Activated CD4-positive, alpha-beta T cell treated with anti-CD3 and anti-CD28 coated beads, Interleukin-2, amount 10 ng/mL, durations not matched to agents 24 days and 14 days (primary cell): Measurements from ENCODE around the gene C11orf21. TPM values are rescaled to one million over a fixed set of nuclear protein-coding genes. Genes with fewer than 3 reads are reported as not detected.
"Not testable (repeated sequence)": the region's sequence is repeated elsewhere in the genome, so short reads cannot be mapped to it uniquely, and the experiment has no call there.

ENCODE experiments used
- DNase-seq: peaks from one replicate; pipeline ENCODE4 v3.0.0; 2022
- H3K27ac Mint-ChIP-seq: one replicate; pipeline ENCODE4 v1.8.0; 2022; ENCODE audit warnings: mild to moderate bottlenecking, mixed read lengths
- H3K27me3 Mint-ChIP-seq: one replicate; pipeline ENCODE4 v1.8.0; 2022; ENCODE audit warnings: mixed read lengths
- H3K36me3 Mint-ChIP-seq: one replicate; pipeline ENCODE4 v1.8.0; 2022; ENCODE audit warnings: low read depth, mild to moderate bottlenecking, mixed read lengths
- H3K4me1 Mint-ChIP-seq: one replicate; pipeline ENCODE4 v1.8.0; 2021; ENCODE audit warnings: mixed read lengths
- H3K4me3 Mint-ChIP-seq: one replicate; pipeline ENCODE4 v1.8.0; 2022; ENCODE audit warnings: mild to moderate bottlenecking, moderate library complexity, mixed read lengths
- H3K9me3 Mint-ChIP-seq: one replicate; pipeline ENCODE4 v1.8.0; 2021; ENCODE audit warnings: mixed read lengths
- intact Hi-C: fragments of 100-400 bp; cut with micrococcal nuclease; formaldehyde crosslinking; loops from one replicate; pipeline ENCODE4 v1.15.1; 2023
- total RNA-seq: library from RNA; stranded (reverse); gene quantifications from 2 replicates; pipeline ENCODE4 v1.2.3, GENCODE V29; 2022

Gene C11orf21
- total RNA-seq, 1 donor from 2014 or later = 2.6 TPM

DNA sequence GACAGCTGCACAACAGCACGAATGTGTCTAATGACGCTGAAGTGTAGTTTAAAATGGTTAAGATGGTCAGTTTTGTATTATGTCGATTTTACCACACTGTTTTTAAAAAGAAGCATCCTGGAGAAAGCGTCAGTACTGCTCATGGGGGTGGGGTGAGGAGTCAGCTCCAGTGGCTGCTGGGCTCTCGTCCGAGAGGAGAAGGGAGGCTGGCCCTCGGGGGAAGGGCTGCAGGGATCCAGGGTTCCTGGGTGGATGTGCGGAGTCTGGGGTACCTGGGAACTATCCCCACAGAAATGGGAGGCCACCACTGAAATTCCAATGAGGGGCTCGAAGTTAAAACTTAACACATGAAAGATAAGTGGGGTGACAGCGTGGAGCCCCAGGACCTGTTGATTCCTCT lies 11.9 kb downstream of the C11orf21 start:
- Mint-ChIP-seq H3K4me3 (no peak overlapping the region), H3K36me3 (no peaks in the 10 kb centered on the region), H3K4me1 (peaks cover 6% of the 10 kb centered on the region), H3K27ac (no peak overlapping the region), H3K9me3 (no peaks in the 10 kb centered on the region), H3K27me3 (peaks cover 10% of the 10 kb centered on the region)
- no peak for DNase-seq
- intact Hi-C loops = no loop called here

DNA sequence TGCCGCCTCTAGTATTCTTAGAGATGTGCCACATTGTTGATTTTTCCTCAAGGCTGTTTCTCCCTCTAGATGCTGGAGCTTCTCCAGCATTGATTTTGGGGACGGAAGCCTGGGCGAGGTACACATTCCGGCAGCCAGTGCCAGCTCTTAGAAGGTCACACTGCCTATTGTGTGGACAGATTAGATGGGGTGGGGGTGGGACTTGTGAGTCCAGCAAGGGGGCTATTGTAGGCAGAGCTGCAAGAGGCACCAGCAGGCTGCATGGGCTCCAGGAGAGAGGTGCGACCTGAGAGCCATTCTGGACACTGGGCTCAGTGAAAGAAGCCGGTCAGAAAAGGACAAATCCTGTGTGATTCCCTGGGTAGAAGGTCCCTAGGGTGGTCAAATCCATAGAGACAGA lies 12.4 kb downstream of the C11orf21 start:
- H3K27ac Mint-ChIP-seq = no peak overlapping the region
- intact Hi-C loops = no loop called here
- H3K4me1 Mint-ChIP-seq = peaks cover 6% of the 10 kb centered on the region
- no peak for DNase-seq
- no peaks in the 10 kb centered on the region for H3K9me3 Mint-ChIP-seq
- no peaks in the 10 kb centered on the region for H3K36me3 Mint-ChIP-seq
- no peak overlapping the region for H3K4me3 Mint-ChIP-seq
- H3K27me3 Mint-ChIP-seq = peaks cover 8% of the 10 kb centered on the region

GRCh38 chr11:2287091-2287490 lies 14.6 kb downstream of the C11orf21 start:
- Mint-ChIP-seq H3K9me3 (no peaks in the 10 kb centered on the region), H3K27me3 (peaks cover 15% of the 10 kb centered on the region), H3K4me3 (no peak overlapping the region), H3K36me3 (no peaks in the 10 kb centered on the region), H3K27ac (no peak overlapping the region), H3K4me1 (peaks cover 6% of the 10 kb centered on the region)
- intact Hi-C loops = no loop called here
- DNase-seq = no peak

DNA sequence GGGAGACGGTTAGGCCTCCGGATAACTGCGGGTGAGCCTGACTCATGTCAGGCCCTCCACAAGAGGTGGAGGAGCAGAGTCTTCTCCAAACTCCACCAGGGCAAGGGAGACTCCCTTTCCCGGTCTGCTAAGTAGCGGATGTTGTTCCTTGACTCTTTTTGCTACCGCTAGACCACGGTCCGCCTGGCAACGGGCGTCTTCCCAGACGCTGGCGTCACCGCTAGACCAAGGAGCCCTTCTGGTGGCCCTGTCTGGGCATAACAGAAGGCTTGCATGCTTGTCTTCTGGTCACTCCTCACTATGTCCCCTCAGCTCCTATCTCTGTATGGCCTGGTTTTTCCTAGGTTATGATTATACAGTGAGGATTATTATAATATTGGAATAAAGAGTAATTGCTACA lies 15.4 kb downstream of the C11orf21 start:
- H3K9me3 Mint-ChIP-seq = not testable (repeated sequence)

GRCh38 chr11:2280208-2280607 lies 21.5 kb downstream of the C11orf21 start:
- Mint-ChIP-seq H3K36me3 (no peaks in the 10 kb centered on the region), H3K4me1 (peaks cover 6% of the 10 kb centered on the region), H3K27ac (no peak overlapping the region), H3K9me3 (peaks cover 5% of the 10 kb centered on the region), H3K27me3 (peaks cover 40% of the 10 kb centered on the region), H3K4me3 (no peak overlapping the region)
- intact Hi-C loops = no loop called here
- no peak for DNase-seq

More for the DNA sequence above, 15.4 kb downstream of the C11orf21 start:
- H3K27ac Mint-ChIP-seq, DNase-seq, intact Hi-C loops, H3K4me1 Mint-ChIP-seq, H3K4me3 Mint-ChIP-seq, H3K36me3 Mint-ChIP-seq: not testable (repeated sequence)
- peaks cover 21% of the 10 kb centered on the region for H3K27me3 Mint-ChIP-seq

- intact Hi-C loops = no loop called here
- no peak for DNase-seq
- H3K27ac Mint-ChIP-seq = no peak overlapping the region
- H3K36me3 Mint-ChIP-seq = no peaks in the 10 kb centered on the region
- peaks cover 35% of the 10 kb centered on the region for H3K27me3 Mint-ChIP-seq
- peaks cover 6% of the 10 kb centered on the region for H3K4me1 Mint-ChIP-seq
- no peak overlapping the region for H3K4me3 Mint-ChIP-seq
- H3K9me3 Mint-ChIP-seq = peaks cover 5% of the 10 kb centered on the region
These were observed 23.7 kb downstream of the C11orf21 start for GRCh38 chr11:2277933-2278523.

GRCh38 chr11:2277008-2277346 lies 24.7 kb downstream of the C11orf21 start:
- H3K4me1 Mint-ChIP-seq = peaks cover 6% of the 10 kb centered on the region

GRCh38 chr11:2276280-2277007 lies 25.3 kb downstream of the C11orf21 start:
- H3K9me3 Mint-ChIP-seq = peaks cover 5% of the 10 kb centered on the region
- no peak overlapping the region for H3K4me3 Mint-ChIP-seq
- DNase-seq = no peak
- H3K27me3 Mint-ChIP-seq = peaks cover 39% of the 10 kb centered on the region
- no peaks in the 10 kb centered on the region for H3K36me3 Mint-ChIP-seq
- no peak overlapping the region for H3K27ac Mint-ChIP-seq
- intact Hi-C loops = no loop called here
- H3K4me1 Mint-ChIP-seq = peaks cover 6% of the 10 kb centered on the region

More at GRCh38 chr11:2277008-2277346, 24.7 kb downstream of the C11orf21 start:
- no peak overlapping the region for H3K27ac Mint-ChIP-seq
- no peak overlapping the region for H3K4me3 Mint-ChIP-seq
- peaks cover 40% of the 10 kb centered on the region for H3K27me3 Mint-ChIP-seq
- DNase-seq = no peak
- peaks cover 5% of the 10 kb centered on the region for H3K9me3 Mint-ChIP-seq
- H3K36me3 Mint-ChIP-seq = no peaks in the 10 kb centered on the region
- intact Hi-C loops = no loop called here

DNA sequence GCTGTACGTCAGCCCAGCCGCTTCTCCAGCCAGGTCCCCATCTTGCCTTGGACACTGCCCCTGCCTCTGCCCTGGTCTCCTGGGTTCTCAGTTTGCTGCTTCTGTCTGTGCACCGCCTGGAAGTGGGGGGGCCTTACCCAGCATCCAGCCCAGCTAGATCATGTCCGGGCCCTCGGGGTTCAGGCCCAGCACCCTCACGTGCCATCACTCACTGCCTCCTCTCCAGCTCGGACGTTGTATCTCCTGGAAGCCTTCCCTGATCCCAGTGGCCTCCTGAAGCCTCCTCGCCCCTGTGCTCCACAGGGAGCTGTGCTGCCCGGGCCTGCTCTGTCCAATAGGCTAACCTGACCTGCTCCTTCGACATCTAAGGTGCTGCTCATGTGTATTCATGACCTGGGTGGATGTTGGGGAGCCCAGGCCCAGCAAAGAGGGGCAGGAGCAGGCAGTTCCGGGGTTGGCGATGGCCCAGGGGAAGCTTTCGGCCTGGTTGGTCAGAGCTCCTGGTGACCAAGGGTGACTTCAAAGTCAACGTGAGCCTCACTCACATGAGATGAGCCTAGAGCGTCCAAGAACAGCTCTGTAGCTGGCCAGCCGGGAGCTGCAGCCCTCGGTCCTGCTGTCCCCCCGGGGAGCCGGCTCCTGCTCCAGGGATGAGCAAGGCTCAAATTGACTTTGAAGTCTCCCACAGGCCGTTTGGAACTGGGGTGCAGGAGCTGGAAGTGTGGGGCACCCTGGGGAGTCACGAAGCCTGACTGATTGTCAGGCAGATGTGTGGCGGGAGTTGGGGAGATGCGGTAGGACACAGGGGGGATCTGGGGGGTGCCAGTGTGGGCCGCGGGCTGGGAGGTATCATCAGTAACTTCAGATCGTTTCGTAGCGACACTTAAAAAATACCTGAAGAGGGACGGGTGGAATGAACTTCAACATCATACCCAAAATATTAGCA lies 26.1 kb downstream of the C11orf21 start:
- H3K36me3 Mint-ChIP-seq = no peaks in the 10 kb centered on the region
- peaks cover 39% of the 10 kb centered on the region for H3K27me3 Mint-ChIP-seq
- DNase-seq = no peak

DNA sequence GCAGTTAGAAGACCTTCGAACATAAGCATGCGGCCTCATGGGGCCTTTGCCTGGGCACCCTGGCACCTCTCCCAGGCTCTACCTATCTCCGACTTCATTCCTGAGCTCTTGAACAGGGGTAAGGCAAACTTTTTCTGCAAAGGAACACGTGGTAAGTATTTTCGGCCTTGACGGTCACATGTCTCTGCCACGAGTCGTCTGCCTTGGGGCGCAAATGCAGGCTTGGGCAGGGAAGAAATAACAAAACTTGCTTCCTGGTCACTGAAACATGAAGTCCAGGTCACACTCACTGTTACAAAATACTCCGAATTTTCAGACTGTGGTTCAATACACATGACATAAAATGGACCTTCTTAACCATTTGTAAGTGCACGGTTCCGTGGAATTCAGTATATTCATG lies 27.9 kb downstream of the C11orf21 start:
- no peaks in the 10 kb centered on the region for H3K9me3 Mint-ChIP-seq
- H3K4me3 Mint-ChIP-seq = no peak overlapping the region
- H3K4me1 Mint-ChIP-seq = peaks cover 8% of the 10 kb centered on the region
- peaks cover 34% of the 10 kb centered on the region for H3K27me3 Mint-ChIP-seq
- no peak overlapping the region for H3K27ac Mint-ChIP-seq
- no peak for DNase-seq
- intact Hi-C loops = no loop called here
- H3K36me3 Mint-ChIP-seq = no peaks in the 10 kb centered on the region

More for the DNA sequence above, 26.1 kb downstream of the C11orf21 start:
- Mint-ChIP-seq H3K27ac (no peak overlapping the region), H3K4me3 (no peak overlapping the region), H3K9me3 (peaks cover 5% of the 10 kb centered on the region), H3K4me1 (peaks cover 6% of the 10 kb centered on the region)
- intact Hi-C loops = no loop called here

DNA sequence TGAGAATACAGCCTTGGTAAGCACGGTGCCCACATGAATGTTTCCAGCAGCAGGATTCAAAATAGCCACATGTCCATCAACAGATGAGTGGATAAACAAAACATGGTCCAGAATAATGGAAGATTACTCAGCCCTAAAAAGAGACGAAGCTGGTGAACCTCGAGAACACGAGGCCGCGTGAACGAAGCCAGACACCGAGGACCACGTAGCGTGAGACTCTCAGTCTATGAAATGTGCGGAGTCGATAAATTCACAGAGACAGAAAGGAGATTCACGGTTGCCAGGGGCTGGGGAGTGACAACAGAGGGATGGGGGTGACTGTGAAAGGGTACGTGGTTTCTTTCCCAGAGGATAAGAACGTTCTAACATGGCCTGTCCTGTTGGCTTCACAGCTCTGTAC lies 28.4 kb downstream of the C11orf21 start:
- Mint-ChIP-seq H3K27ac (no peak overlapping the region), H3K4me1 (peaks cover 11% of the 10 kb centered on the region), H3K27me3 (peaks cover 36% of the 10 kb centered on the region), H3K36me3 (no peaks in the 10 kb centered on the region), H3K9me3 (no peaks in the 10 kb centered on the region), H3K4me3 (no peak overlapping the region)
- no peak for DNase-seq
- intact Hi-C loops = no loop called here

- Mint-ChIP-seq H3K4me3 (no peak overlapping the region), H3K9me3 (no peaks in the 10 kb centered on the region), H3K27ac (no peak overlapping the region), H3K36me3 (no peaks in the 10 kb centered on the region), H3K27me3 (peaks cover 38% of the 10 kb centered on the region), H3K4me1 (peaks cover 11% of the 10 kb centered on the region)
- DNase-seq = no peak
- intact Hi-C loops = no loop called here
These were observed 28.8 kb downstream of the C11orf21 start for GRCh38 chr11:2272946-2273280.

DNA sequence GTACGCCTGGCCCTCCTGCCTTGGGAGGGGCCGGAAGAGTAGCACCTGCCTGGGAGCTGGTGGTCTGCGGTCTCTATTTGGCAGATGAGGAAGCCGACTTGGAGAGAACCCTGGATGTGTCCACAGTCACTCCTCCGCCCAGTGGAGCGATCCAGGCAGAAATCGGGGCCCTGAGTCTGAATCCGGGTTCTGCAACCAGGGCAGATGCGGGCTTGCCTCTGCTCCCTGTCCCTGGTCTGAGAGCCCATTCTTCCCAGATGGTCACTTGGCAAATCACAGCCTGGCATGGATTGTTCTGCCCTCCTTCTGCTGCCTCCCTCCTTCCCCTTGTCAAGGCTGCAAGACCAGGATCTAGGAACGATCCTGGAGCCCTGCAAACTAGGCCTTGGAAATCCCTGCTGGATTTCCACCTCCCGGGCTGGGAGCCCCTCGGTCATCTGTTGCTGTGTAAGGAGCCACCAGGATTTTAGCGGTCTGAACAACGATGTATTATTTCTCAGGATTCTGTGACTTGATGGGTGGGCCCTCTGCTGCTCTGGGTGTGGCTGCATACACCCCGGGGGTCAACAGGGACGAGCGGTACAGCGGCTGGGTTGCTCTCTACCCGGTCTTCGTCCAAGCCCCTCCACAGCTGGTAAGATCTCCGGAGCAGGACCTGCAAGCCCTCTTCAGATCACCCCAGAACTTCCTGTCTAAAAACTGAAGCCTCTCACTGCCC lies 29.3 kb downstream of the C11orf21 start:
- Mint-ChIP-seq H3K36me3 (no peaks in the 10 kb centered on the region), H3K9me3 (no peaks in the 10 kb centered on the region), H3K4me3 (no peak overlapping the region), H3K27me3 (peaks cover 33% of the 10 kb centered on the region), H3K4me1 (peaks cover 11% of the 10 kb centered on the region), H3K27ac (no peak overlapping the region)
- no peak for DNase-seq
- intact Hi-C loops = no loop called here
